Effector CD4-positive, alpha-beta T cell (primary cell): ENCODE data around the gene CWF19L2.

Experiments
- DNase-seq: peaks from one replicate; pipeline ENCODE4 v3.0.0-alpha.2; 2020

CWF19L2 gene

DNA sequence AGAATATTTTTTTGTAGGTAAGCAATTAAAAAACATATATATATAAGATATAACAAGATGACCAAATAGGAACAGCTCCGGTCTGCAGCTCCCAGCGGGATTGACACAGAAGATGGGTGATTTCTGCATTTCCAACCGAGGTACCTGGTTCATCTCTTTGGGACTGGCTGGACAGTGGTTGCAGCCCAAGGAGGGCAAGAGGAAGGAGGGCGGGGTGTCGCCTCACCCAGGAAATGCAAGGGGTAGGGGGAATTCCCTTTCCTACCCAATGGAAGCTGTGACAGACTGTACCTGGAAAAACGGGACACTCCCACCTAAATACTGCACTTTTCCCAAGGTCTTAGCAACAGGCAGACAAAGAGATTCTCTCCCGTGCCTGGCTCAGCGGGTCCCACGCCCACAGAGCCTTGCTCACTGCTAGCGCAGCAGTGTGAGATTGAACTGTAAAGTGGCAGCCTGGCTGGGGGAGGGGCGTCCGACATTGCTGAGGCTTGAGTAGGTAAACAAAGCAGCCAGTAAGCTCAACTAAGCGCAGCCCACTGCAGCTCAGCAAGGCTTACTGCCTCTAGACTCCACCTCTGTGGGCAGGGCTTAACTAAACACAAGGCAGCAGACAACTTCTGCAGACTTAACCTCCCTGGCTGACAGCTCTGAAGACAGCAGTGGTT is 163.8 kb downstream of the CWF19L2 start:
- no peak for DNase-seq

DNA sequence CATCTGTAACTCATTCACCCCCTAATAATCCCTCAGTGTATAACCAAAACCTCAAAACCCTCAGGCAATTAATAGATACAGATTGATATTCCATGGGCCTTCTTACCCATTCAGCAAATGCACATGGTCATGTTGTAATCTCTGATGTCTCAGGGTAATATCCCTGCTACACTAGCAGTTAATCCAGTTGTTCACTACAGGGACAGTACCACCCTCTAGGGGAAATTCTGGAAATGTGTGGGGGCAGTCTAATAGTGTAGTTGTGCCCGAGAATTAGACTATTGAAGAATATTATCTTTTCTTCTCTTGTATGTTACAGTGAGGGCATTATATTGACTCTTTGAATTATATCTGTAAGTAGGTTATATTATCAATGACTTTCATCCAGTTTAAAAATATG is 175.4 kb downstream of the CWF19L2 start:
- DNase-seq: no peak
